ENCODE results near the gene PATE4.
"Not testable (repeated sequence)": the region's sequence is repeated elsewhere in the genome, so short reads cannot be mapped to it uniquely, and the experiment has no call there.

The PATE4 gene

GRCh38 chr11:125833016-125833415 is at the start of gene PATE4:
PATE4 (plus strand) TSS chr11:125833316; CDS start chr11:125833360, 44 bp downstream.
- no peak for DNase-seq (ENCODE audit: low spot score)

GRCh38 chr11:125784678-125785077 is 48.4 kb upstream of the PATE4 start:
- DNase-seq (ENCODE audit: low spot score): no peak

- no peak for DNase-seq (ENCODE audit: low spot score)
These were observed 45.3 kb upstream of the PATE4 start, which contains the start of gene PATE3 for GRCh38 chr11:125787827-125788226. PATE3 (plus strand) TSS chr11:125788127; CDS start chr11:125788152, 25 bp downstream.

- DNase-seq (ENCODE audit: low spot score): no peak
These were observed 42.3 kb upstream of the PATE4 start for GRCh38 chr11:125790825-125791224.

GRCh38 chr11:125797641-125798040 is 35.5 kb upstream of the PATE4 start:
- DNase-seq (ENCODE audit: low spot score): no peak

DNA sequence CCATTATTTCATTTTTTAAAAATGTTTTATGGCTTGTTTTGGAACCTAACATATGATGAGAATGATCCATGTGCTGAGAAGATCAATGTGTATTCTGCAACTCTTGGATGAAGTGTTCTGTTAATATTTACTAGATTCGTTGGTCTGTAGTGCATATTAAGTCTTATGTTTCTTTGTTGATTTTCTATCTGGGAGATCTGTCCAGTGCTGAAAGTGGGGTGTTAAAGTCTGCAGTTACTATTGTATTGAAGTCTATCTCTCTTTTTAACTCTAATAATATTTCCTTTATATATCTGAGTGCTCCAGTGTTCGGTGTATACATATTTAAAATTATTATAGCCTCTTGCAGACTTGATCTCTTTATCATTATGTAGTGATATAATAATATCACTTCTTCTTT is 33.3 kb upstream of the PATE4 start:
- no peak for DNase-seq (ENCODE audit: low spot score)

DNA sequence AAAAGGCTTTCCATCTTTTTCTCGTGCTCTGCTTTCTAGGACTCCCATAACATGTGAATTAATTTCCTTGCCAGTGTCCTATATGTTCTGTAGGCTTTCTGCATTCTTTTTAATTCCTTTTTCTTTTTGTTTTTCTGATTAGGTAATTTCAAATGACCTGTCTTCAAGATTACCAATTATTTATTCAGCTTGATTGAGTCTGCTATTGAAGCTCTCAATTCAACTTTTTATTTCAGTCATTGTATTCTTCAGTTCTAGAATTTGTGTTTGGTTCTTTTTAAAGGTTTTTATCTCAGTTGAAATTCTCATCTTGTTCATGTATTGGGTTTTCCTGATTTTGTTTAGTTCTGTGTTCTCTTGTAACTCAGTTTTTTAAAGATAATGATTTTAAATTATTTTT is 30.7 kb upstream of the PATE4 start:
- no peak for DNase-seq (ENCODE audit: low spot score)

DNA sequence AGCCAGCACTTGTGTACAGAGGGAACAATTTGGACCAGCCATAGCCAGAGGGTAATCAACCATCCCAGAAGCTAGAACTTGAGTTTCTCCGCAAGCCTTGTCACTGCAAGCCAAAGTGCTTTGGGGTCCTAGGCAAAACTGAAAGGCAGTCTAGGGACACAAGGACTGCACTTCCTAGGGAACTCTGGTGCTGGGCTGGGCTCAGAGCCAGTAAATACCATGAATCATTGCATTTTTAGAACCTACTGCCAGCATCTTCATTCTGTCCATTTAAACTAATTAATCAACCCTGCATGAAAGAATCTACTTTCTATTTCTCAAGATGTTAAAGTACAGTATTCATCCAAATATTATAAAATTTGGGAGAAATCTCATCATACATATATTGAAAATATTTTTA is 25.2 kb upstream of the PATE4 start:
- no peak for DNase-seq (ENCODE audit: low spot score)

- DNase-seq (ENCODE audit: low spot score): no peak
These were observed 2.6 kb downstream of the PATE4 start for GRCh38 chr11:125835748-125836147.

GRCh38 chr11:125842321-125842948 is 9.3 kb downstream of the PATE4 start:
- DNase-seq (ENCODE audit: low spot score): no peak

DNA sequence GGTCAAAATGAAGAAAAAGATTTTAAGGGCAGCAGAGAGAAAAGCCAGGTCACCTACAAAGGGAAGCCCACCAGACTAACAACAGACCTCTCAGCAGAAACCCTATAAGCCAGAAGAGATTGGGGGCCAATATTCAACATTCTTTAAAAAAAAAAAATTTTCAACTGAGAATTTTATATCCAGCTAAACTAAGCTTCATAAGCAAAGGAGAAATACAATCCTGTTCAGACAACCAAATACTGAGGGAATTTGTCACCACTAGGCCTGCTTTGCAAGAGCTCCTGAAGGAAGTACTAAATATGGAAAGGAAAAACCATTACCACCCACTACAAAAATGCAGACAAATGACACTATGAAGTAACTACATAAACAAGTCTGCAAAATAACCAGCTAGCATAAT is 13.1 kb downstream of the PATE4 start:
- DNase-seq (ENCODE audit: low spot score): no peak

- not testable (repeated sequence) for DNase-seq (ENCODE audit: low spot score)
These were observed 24.6 kb downstream of the PATE4 start for GRCh38 chr11:125857670-125858069.

- DNase-seq (ENCODE audit: low spot score): not testable (repeated sequence)
These were observed 29.7 kb downstream of the PATE4 start for GRCh38 chr11:125862786-125863185.

DNA sequence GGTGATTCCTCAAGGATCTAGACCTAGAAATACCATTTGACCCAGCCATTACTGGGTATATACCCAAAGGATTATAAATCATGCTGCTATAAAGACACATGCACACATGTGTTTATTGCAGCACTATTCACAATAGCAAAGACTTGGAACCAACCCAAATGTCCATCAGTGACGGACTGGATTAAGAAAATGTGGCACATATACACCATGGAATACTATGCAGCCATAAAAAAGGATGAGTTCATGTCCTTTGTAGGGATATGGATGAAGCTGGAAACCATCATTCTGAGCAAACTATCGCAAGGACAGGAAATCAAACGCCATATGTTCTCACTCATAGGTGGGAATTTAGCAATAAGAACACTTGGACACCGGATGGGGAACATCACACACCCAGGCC is 32.2 kb downstream of the PATE4 start:
- DNase-seq (ENCODE audit: low spot score): not testable (repeated sequence)

DNA sequence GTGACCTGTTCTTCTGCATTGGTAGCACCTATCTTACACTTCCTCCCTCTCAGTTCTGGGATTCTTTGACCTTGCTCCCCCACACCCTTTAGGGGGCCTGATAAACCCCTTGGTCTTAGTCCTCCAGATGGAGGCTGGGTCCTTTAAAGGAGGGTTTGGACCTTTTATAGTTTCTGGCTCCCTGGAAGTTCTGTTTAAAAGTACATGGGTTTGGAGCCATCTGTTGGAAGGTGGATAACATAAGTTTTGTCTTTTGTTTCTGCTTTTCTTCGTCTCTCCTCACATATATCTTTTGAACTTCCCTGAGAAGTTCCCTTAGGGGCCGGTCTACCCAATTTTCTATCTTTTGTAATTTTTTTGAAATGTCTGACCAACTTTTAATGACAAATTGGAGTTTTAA is 36.4 kb downstream of the PATE4 start:
- DNase-seq (ENCODE audit: low spot score): no peak

DNA sequence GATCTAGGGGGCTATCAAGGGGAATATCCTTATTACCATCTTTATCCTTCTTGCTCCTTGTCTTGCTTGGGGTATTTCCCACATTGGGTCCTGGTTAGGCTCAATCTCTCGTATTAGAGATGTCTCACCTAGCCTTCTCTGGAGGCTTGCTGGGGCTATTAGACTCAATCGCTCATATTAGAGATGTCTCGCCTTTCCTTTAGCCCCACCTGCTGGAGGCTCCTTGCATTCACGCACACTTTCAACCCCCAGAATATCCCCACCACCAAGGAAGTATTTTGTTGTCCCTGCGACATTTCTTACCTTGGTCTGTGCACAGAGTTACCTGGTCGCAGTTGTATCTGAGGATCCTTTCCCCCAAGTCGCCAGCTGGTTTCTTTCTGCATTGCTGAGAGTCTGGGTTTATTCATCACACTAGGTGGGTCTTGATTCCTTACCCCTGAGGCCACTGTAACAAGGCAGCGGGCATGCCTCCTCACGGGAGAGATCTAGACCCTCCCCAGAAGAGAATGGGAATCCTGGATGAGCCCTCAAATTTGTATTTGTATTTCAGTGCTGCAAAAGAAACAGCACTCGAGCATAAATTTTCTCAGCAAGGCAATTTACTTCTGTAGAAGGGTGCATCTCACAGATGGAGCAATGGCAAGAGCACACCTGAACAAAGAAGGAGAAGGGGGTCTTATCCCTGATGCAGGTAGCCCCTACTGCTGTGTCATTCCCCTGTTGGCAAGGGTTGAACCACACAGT is 38.4 kb downstream of the PATE4 start:
- DNase-seq (ENCODE audit: low spot score): no peak

- DNase-seq (ENCODE audit: low spot score): no peak
These were observed 39.0 kb downstream of the PATE4 start for GRCh38 chr11:125872138-125872491.

DNA sequence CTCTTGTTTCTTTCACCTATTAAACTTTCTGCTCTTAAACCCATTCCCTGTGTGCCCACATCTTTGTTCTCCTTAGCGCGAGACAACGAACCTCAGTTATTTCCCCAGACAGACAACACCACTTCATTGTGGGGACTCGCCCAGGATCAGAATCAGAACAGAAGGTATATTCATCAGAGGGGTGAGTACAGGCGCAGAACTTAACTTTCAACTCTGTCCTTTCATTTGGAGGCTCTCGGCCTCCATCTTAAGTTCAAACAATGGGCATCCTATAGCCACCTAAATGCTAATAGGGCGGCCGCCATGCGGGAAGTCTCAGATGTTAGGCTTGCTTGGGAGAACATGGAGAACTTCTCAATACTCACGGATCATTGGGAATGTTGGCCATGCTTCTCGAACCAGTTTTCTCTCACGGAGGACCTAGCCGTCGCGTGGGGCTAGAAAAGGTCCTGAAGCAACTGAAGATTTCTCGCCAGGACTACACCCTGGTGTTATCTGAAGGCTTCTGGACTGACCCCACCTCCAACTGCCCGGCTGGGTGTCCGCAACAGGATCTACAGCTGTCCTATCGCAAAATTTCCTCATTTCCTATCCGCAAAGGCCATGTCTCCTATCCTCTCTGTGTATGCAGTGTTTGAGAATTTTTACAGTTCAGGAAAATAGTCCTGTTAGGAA is 40.9 kb downstream of the PATE4 start:
- DNase-seq (ENCODE audit: low spot score): no peak

- DNase-seq (ENCODE audit: low spot score): no peak
These were observed 41.5 kb downstream of the PATE4 start for GRCh38 chr11:125874556-125875124.

DNA sequence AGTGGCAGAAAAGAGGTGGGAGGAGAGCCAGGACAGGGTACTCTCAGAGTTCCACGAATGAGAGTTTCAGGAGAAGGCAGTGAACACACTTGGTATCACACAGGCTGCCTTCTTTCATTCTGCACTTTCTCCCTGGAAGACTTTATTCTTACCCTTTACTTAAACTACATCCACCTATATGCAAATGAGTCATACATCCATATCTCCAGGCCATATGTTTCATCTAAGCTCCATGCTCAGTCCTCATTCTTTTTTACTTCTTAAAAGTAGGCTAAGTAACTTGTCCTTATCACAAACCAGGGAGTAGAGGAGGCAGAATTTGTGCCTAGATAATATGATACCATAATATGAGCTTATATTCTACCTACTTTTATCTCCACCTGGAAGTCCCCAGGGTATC is 48.2 kb downstream of the PATE4 start:
- DNase-seq (ENCODE audit: low spot score): no peak

GRCh38 chr11:125883375-125883774 is 50.3 kb downstream of the PATE4 start:
- DNase-seq (ENCODE audit: low spot score): no peak

DNA sequence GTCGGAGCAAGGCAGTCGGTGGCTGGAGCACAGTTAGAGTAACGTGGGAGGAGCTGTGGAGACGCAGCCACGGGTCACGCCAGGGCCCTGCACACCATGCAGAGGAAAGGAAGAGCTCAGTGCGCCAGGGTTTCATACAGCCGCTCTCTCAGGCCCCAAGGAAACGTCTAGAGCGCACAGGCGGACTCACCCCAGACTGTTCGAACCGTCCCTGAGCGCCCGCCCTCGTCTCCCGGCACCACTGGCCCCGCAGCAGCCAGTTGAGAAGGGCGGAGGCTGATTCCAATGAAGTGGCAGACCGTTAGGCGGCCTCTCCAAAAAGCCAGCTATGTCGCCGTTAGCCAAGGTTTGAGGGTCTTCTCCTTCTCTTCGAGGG is 53.9 kb downstream of the PATE4 start:
- peak; percentile 76 for DNase-seq (ENCODE audit: low spot score)

All from left forelimb (tissue), 1 donor.